Osteoblast (primary cell): ENCODE measurements around the gene FSTL4. TPM values are rescaled to one million over a fixed set of nuclear protein-coding genes. Genes with fewer than 3 reads are reported as not detected.

Source experiments
- DNase-seq: peaks from one replicate; pipeline ENCODE4 v3.0.0; 2011; ENCODE audit warnings: low spot score, mixed read lengths; ENCODE audit not compliant: insufficient read length; ENCODE audit errors: missing footprints
- H2AFZ ChIP-seq: 2 replicates; pipeline ENCODE4 v1.6.0; 2011; ENCODE audit warnings: mild to moderate bottlenecking, low read length
- H3K27ac ChIP-seq: 2 replicates; pipeline ENCODE4 v1.5.1; 2011; ENCODE audit warnings: mild to moderate bottlenecking, low read depth, low read length, moderate library complexity
- H3K27me3 ChIP-seq: 2 replicates; pipeline ENCODE4 v1.6.0; 2012; ENCODE audit warnings: mild to moderate bottlenecking, control low read depth, inconsistent platforms, low read length, moderate library complexity; ENCODE audit not compliant: insufficient read depth
- H3K36me3 ChIP-seq: 2 replicates; pipeline ENCODE4 v1.5.1; 2011; ENCODE audit warnings: mild to moderate bottlenecking, low read length, control low read depth, moderate library complexity; ENCODE audit not compliant: insufficient read depth
- H3K4me1 ChIP-seq: 2 replicates; pipeline ENCODE4 v1.5.1; 2011; ENCODE audit warnings: mild to moderate bottlenecking, low read length, control low read depth, moderate library complexity; ENCODE audit not compliant: insufficient read depth
- H3K4me2 ChIP-seq: 2 replicates; pipeline ENCODE4 v1.6.0; 2011; ENCODE audit warnings: mild to moderate bottlenecking, low read length; ENCODE audit not compliant: insufficient read depth
- H3K4me3 ChIP-seq: fragments of 200-600 bp; sonication (generic); 3 replicates; pipeline ENCODE4 v1.5.1; 2012; ENCODE audit warnings: mild to moderate bottlenecking, low read length, inconsistent platforms; ENCODE audit not compliant: insufficient read depth
- H3K79me2 ChIP-seq: 2 replicates; pipeline ENCODE4 v1.6.0; 2012; ENCODE audit warnings: mild to moderate bottlenecking, low read length, control low read depth, inconsistent platforms; ENCODE audit not compliant: insufficient read depth
- H3K9me3 ChIP-seq: 2 replicates; pipeline ENCODE4 v1.5.1; 2011; ENCODE audit warnings: low read depth, low read length, control low read depth
- H4K20me1 ChIP-seq: 2 replicates; pipeline ENCODE4 v1.6.0; 2012; ENCODE audit warnings: mild to moderate bottlenecking, low read length, control low read depth; ENCODE audit not compliant: insufficient read depth
- CTCF ChIP-seq: IDR thresholded peaks from 2 replicates; pipeline ENCODE4 v1.5.1; 2011; ENCODE audit warnings: mild to moderate bottlenecking, low read depth, low read length, moderate library complexity; ENCODE audit errors: extremely low read depth
- total RNA-seq: library from RNA; depleted of rRNA; stranded (reverse); fragments of >200 nt; gene quantifications from 2 replicates; pipeline ENCODE4 v1.2.3, GENCODE V29; 2012

The FSTL4 gene
- total RNA-seq, 1 donor = not detected

GRCh38 chr5:133154274-133155075, 457.9 kb downstream of the FSTL4 start:
- Histone ChIP-seq H3K79me2 (no peaks in the 10 kb centered on the region), H2AFZ (no peak overlapping the region), H3K9me3 (no peaks in the 10 kb centered on the region), H3K27me3 (peaks cover 2% of the 10 kb centered on the region), H3K4me2 (no peak overlapping the region), H3K4me3 (no peak overlapping the region), H4K20me1 (no peaks in the 10 kb centered on the region), H3K27ac (no peak overlapping the region), H3K36me3 (no peaks in the 10 kb centered on the region), H3K4me1 (no peaks in the 10 kb centered on the region)
- no peak for TF ChIP-seq CTCF
- no peak for DNase-seq

- H2AFZ ChIP-seq = no peak overlapping the region
- H3K4me1 ChIP-seq = no peaks in the 10 kb centered on the region
- no peak for DNase-seq
- H3K79me2 ChIP-seq = no peaks in the 10 kb centered on the region
- TF ChIP-seq CTCF = no peak
- H3K27me3 ChIP-seq = peaks cover 2% of the 10 kb centered on the region
- no peaks in the 10 kb centered on the region for H4K20me1 ChIP-seq
- H3K4me2 ChIP-seq = no peak overlapping the region
- no peaks in the 10 kb centered on the region for H3K36me3 ChIP-seq
- no peak overlapping the region for H3K4me3 ChIP-seq
- no peak overlapping the region for H3K27ac ChIP-seq
- no peaks in the 10 kb centered on the region for H3K9me3 ChIP-seq
Measured at GRCh38 chr5:133150909-133151544, 461.3 kb downstream of the FSTL4 start.

GRCh38 chr5:133149345-133149744, 463.0 kb downstream of the FSTL4 start:
- DNase-seq = no peak
- Histone ChIP-seq H4K20me1 (no peaks in the 10 kb centered on the region), H3K4me1 (no peaks in the 10 kb centered on the region), H3K27me3 (no peaks in the 10 kb centered on the region), H3K36me3 (no peaks in the 10 kb centered on the region), H3K4me2 (no peak overlapping the region), H2AFZ (no peak overlapping the region), H3K27ac (no peak overlapping the region), H3K9me3 (no peaks in the 10 kb centered on the region), H3K79me2 (no peaks in the 10 kb centered on the region), H3K4me3 (no peak overlapping the region)
- TF ChIP-seq CTCF = no peak

- H3K4me2 ChIP-seq = no peak overlapping the region
- no peak for DNase-seq
Measured at GRCh38 chr5:133147815-133148567, 464.4 kb downstream of the FSTL4 start.

More at GRCh38 chr5:133147815-133148567, 464.4 kb downstream of the FSTL4 start:
- no peaks in the 10 kb centered on the region for H4K20me1 ChIP-seq
- no peaks in the 10 kb centered on the region for H3K27me3 ChIP-seq
- H3K4me3 ChIP-seq = no peak overlapping the region
- no peaks in the 10 kb centered on the region for H3K36me3 ChIP-seq
- no peaks in the 10 kb centered on the region for H3K4me1 ChIP-seq
- H2AFZ ChIP-seq = no peak overlapping the region
- H3K9me3 ChIP-seq = no peaks in the 10 kb centered on the region
- no peak for TF ChIP-seq CTCF
- no peak overlapping the region for H3K27ac ChIP-seq
- H3K79me2 ChIP-seq = no peaks in the 10 kb centered on the region
